ENCODE data around the gene MTG1.

The MTG1 gene, protein sequence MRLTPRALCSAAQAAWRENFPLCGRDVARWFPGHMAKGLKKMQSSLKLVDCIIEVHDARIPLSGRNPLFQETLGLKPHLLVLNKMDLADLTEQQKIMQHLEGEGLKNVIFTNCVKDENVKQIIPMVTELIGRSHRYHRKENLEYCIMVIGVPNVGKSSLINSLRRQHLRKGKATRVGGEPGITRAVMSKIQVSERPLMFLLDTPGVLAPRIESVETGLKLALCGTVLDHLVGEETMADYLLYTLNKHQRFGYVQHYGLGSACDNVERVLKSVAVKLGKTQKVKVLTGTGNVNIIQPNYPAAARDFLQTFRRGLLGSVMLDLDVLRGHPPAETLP

DNA sequence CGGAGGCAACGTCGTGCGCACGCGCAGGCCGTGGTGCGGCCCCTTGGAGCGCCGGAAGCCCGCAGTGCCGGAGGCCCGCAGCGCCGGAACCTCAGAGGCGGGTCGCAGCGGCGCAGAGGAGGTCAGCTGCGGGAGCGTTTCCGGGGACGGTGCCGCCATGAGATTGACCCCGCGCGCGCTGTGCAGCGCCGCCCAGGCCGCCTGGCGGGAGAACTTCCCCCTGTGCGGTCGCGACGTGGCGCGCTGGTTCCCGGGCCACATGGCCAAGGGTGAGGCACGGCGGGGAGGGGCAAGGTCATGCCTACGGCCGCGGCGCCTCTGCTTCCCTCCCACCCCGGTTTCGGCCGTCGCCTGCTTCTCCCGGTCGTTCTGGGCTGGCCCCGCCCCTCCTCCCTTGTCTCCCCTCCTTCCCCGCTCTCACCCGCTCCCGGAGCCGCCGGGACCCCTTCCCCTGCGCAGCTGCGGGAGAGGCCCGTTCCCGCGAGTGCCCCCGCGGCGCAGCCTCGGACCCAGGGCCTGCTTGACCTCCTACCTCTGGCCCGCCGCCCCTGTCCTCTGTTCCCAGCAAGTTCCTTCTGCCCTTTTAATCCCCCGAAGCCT, at the start of gene MTG1:
TSS of gene MTG1 (plus strand) at position 94 of the 600 bp plus-strand sequence. CDS start at position 158, 64 bp downstream.
- TF ChIP-seq POLR2A (IDR thresholded peaks at IDR 0.05; ENCODE audit: low read length) (peak; percentile 88), GATA1 (IDR thresholded peaks at IDR 0.05; ENCODE audit: low read depth, low read length) (no peak)
- DNase-seq = peak; percentile 95 to 97

DNA sequence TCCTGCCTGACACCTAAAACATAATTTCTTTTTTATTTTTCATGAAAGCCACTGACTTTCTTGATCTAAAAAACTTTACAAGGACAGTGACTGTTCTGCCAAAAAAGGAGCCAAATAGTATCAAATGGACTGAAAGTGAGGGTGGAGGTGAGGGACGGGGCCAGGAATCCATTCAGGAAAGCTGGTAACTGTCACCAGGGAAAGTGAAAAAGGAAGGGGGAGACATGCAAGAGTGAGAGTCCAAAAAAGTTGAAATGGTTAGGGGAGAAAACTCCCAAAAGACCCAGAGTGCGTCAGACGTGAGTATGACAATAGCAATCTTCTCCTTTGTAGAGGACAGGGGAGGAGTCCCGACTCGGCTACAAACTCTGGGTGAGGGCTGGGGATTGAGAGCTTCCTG, 49.7 kb upstream of the MTG1 start:
- TF ChIP-seq GATA1 (IDR thresholded peaks at IDR 0.05; ENCODE audit: low read depth, low read length) = no peak
- no peak for TF ChIP-seq POLR2A (IDR thresholded peaks at IDR 0.05; ENCODE audit: low read length)
- DNase-seq = no peak

DNA sequence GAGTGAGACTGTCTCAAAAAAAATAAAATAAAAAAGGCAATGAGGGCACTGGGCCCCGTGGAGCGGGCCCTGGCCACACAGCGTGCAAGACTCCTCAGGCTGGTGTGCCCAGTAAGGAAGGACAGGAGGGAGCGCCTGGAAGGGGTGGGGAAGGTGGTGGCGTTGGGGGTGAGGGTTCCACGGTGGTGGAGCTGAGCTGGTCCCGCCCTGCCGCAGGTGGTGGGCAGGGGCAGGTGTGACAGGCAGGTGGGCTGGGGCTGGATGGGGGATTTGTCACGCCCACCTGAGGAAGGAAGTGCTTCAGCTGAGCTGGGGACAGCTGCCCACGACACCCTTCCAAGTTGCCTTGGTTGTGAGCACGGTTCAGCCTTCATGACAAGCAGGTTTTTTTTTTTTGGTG, 47.5 kb upstream of the MTG1 start:
- TF ChIP-seq GATA1 (IDR thresholded peaks at IDR 0.05; ENCODE audit: low read depth, low read length) (no peak), POLR2A (IDR thresholded peaks at IDR 0.05; ENCODE audit: low read length) (no peak)
- DNase-seq = no peak

DNA sequence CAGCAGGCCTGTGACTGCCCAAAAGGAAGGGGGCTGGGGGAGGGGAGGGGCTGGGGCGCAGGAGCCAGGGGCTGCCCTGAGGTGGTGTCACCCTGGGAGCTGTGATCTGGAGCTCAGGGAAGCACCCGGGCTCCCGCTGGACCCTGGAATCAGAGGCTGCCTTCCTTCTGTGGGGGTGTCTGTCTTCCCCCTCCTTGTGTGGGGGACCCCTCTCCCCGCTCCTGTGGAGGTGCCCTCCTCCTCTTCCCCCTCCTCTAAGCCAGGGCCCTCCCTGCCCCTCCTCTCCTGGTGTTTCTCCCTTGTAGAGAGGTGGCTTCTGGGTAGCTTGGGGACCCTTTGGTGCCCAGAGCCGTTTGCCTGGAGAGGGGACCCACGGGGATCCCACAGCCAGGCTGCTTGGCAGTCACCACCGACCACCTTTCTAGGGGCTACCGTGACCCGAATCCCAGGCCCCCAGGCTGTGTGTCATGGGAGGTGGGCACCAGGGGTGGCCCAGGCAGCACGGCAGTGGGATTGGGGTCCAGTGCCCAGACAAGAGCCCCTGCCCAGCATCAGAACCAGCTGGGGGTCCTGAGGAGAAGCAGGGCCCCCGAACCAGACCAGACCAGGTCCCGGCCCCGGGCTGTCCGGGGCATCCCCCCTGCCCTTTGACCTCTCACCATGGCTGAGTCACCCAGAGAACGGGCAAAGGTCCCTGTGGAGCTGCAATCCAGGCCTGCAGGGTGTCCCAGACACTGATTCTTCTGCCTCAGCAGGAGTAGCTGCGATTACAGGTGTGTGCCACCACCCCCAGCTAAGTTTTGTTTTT, 46.0 kb upstream of the MTG1 start:
- TF ChIP-seq POLR2A (IDR thresholded peaks at IDR 0.05; ENCODE audit: low read length) (no peak), GATA1 (IDR thresholded peaks at IDR 0.05; ENCODE audit: low read depth, low read length) (no peak)
- DNase-seq = no peak

DNA sequence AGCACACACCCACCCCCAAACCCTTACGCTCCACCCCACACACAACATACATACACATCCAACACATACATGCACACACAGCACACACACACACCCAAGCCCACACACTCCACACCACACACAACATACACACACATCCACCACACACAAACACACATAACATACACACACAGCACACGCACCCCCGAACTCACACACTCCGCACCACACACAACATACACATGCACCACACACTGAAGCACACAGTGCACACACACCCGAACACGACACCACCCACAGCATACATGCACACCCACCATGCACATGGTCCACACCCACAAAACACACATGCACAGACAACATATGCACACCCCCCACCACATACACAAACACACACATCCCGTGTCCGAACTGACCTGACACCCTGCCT, 44.8 kb upstream of the MTG1 start:
- TF ChIP-seq GATA1 (IDR thresholded peaks at IDR 0.05; ENCODE audit: low read depth, low read length) = no peak
- TF ChIP-seq POLR2A (IDR thresholded peaks at IDR 0.05; ENCODE audit: low read length) = no peak
- no peak for DNase-seq

DNA sequence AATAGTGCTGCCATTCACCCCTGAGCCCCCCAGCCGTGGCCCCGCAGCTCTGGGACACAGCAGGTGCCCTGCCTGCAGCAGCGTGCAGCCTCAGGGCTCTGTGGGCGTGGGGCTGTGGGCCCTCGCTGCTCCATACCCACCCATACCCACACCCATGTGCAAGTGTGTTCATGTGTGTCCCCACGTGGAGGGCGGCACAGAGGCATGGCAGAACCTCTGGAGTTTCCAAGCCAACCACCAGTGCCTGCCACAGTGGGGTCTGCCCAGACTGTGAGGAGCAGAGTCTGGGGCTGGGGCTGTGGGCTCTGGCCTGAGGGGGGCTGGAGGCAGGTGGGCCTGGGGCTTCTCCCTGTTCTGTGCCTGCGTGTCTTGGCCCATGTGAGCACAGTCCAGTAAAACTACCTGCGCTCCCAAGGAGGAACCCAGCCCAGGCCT, 44.4 kb upstream of the MTG1 start:
- DNase-seq = no peak

DNA sequence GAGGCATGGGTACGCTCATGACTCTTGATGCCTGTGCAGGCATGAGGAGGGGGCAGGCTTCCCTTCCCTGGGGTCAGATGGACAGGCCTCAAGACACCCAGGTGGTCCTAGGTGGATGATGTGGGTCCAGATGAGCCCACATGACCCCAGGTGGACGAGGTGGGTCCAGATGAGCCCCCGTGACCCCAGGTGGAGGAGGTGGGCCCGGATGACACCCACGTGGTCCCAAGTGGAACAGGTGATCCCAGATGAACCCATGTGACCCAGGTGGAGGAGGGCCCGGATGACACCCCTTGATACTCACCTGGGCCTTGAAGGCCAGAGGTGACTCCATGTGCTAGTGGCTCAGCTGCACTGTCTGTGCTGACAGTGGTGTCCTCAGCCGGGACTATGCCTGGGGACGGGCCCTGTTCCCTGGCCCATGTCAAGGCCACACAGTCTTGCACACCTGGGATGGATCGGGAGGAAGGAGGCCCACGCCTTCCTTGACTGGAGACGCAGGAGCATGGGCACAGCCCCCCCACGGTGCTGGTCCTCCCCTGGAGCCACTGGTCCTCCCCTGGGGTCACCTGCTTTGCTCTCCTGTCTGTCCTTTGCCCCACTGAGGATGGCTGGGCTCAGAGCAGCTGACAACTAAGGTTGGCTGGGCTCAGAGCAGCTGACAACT, 43.5 kb upstream of the MTG1 start:
- TF ChIP-seq GATA1 (IDR thresholded peaks at IDR 0.05; ENCODE audit: low read depth, low read length) (no peak), POLR2A (IDR thresholded peaks at IDR 0.05; ENCODE audit: low read length) (no peak)
- DNase-seq = no peak

More for the DNA sequence above, 44.4 kb upstream of the MTG1 start:
- no peak for TF ChIP-seq GATA1 (IDR thresholded peaks at IDR 0.05; ENCODE audit: low read depth, low read length)
- TF ChIP-seq POLR2A (IDR thresholded peaks at IDR 0.05; ENCODE audit: low read length) = no peak

DNA sequence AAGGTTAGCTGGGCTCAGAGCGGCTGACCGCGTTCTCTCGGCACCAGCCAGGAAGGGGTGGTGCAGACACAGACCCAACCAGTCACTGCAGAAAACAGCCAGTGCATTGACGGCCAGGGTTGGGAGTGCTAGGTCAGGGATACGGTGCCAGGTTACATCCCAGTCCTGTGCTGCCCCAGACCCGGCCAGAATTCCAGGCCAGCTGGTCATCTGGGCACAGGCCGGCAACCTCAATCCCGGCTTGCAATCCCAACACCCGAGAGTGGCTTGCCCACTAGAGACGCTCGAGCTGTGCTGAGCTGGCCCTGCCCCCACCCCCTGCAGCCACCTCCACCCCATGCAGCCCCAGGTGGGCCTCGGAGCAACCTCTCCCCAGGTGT, 43.0 kb upstream of the MTG1 start:
- TF ChIP-seq GATA1 (IDR thresholded peaks at IDR 0.05; ENCODE audit: low read depth, low read length) (no peak), POLR2A (IDR thresholded peaks at IDR 0.05; ENCODE audit: low read length) (no peak)
- DNase-seq = no peak

DNA sequence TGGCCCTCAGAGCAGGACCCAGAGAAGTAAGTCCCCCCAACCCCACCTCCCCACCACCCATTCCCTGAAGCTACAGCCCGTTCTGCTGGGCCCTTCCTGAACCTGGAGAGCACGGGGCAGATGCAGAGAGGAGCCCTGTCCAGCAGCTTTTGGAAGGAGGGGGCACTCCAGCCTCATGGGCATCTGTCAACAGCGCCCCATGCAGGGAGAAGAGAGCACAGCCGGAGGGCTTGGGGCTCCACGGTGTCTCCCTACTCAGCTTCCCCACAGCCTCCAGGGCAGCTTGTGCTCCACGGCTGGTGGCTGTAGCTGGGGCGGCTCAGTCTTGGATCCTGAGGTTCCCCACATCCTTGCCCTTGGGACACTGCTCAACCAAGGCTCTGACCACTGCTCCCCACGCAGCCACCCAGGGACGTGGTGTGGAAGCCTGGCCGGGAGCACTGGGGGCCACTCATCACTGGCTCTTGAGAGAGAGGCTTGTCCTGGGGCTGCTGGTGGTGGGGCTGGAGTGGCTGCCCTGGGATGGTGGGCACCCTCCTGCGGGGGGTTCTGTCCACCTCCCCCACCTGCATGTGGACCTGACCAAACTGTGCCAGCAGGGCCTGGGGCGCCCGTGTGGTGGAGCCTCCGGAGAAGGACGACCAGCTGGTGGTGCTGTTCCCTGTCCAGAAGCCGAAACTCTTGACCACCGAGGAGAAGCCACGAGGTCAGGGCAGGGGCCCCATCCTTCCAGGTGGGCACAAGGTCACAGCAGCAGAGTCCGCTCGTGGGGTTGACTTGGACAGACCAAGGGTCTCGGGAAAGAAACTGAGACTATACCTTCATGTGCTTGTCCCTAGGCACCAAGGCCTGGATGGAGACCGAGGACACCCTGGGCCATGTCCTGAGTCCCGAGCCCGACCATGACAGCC, 42.3 kb upstream of the MTG1 start:
- no peak for DNase-seq
- TF ChIP-seq GATA1 (IDR thresholded peaks at IDR 0.05; ENCODE audit: low read depth, low read length) (no peak), POLR2A (IDR thresholded peaks at IDR 0.05; ENCODE audit: low read length) (no peak)

DNA sequence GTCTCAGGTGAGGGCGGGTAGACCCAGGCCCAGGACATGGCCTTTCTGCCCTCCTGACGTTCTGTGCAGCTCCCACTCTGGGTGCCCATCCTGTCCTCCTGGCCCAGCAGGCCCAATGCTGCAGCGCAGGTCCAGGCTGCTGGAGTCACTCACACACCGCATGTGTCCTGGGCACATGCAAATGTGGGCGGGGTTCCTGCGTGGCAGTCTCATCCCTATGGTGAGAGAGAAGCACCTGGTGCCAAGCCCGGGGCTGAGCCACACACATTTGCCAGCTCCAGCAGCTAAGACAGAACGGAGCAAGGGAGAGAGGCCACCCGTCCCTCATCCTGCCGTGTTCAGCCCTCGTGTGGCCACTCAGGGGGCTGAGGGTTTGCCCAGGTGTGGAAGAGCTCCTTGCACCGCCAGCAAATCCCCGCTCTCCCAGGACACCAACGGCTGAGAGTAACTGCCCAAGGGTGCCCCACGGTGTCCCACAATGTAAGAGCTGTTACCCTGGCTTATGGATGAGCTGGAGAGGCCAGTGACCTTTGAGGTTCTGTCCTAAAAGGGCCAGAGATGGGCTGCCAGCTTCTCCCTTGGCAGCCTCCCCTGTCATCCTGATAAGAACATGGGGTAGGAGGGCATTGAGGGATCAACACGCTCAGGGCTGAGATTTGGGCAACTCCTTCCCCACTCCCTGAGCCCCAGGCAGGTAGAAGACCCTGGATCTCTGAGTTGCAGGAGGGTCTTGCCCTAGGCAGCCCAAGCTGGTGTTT, 40.6 kb upstream of the MTG1 start:
- DNase-seq = no peak
- TF ChIP-seq POLR2A (IDR thresholded peaks at IDR 0.05; ENCODE audit: low read length) = no peak
- TF ChIP-seq GATA1 (IDR thresholded peaks at IDR 0.05; ENCODE audit: low read depth, low read length) = no peak

DNA sequence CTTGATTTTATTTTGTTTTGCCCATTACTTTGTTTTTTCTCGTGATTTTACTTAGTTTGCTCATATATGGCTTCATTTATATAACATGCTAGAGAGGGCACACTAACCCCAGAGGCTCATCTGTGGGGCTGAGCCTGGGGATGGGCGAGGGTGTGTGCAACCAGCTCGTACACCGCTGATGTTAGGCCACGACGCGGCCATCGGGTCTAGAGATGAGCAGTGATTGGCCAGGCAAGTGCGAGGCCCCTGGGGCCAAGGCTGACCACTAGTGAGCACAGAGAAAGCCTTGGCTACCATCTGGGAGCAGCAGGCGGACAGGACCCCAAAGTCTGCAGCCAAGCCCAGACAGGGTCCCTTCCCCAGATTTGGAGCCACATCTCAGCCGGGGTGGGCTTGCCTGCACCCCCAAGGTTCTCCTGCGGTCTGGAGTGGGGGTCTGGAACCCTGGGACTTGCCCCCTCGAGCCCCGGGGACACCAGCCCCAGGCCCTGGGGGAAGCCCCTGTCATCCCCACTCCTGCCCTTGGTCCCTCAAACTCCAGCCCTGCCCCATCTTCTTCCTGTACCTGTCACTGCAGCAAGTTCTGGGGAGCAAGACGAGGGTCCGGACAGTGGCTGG, 39.9 kb upstream of the MTG1 start:
- no peak for DNase-seq
- no peak for TF ChIP-seq POLR2A (IDR thresholded peaks at IDR 0.05; ENCODE audit: low read length)

DNA sequence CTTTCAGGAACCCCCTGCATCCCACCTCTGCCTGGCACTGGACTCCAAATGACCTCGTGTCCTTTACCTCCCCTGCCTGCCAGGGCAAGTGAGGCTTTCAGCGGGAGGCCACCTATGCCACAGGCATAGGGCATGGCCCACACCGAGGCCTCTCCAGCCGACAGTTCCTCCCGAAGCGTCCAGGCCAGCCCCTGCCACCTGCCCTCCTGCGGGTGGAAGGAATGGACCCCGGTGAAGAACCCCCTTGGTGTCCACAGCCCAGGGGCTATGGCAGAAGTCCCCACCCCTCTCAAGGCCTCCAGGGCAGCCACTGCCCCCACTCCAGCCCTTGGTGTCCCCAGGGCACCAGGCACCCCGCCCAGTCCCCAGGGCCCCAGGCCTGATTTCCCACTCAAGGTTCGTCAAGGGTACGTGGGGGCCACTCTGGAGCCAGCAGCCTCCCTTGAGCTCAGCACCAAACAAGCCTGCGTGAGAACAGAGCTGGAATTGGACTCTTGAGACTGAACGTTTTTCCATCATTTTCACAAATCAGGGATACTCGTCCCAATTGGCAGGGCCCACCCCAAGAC, 39.2 kb upstream of the MTG1 start:
- DNase-seq = no peak
- TF ChIP-seq POLR2A (IDR thresholded peaks at IDR 0.05; ENCODE audit: low read length) (no peak), GATA1 (IDR thresholded peaks at IDR 0.05; ENCODE audit: low read depth, low read length) (no peak)

Measured in erythroblast (primary cell).